ENCODE measurements around the gene TSHR.

GRCh38 chr14:80982711-80983110 lies 27.3 kb downstream of the TSHR start:
- no peak for TF ChIP-seq CTCF (IDR thresholded peaks at IDR 0.05; ENCODE audit: poor library complexity)
- no peak for TF ChIP-seq EZH2 (IDR thresholded peaks at IDR 0.05; ENCODE audit: borderline replicate concordance)
